Peyer's patch (tissue), 4 donors: ENCODE results near the gene VSTM2L. TPM values are rescaled to one million over a fixed set of nuclear protein-coding genes. Genes with fewer than 3 reads are reported as not detected.

Experiments
- DNase-seq, 3 donors: peaks; one replicate each; pipeline ENCODE4 v3.0.0-alpha.2; 2017 to 2019
- H3K27ac ChIP-seq, 4 donors: fragments of 200-600 bp; sonication (generic); one replicate each; pipeline ENCODE4 v1.5.1; 2016 to 2019
- H3K27me3 ChIP-seq, 2 donors: fragments of 200-600 bp; sonication (generic); one replicate each; pipeline ENCODE4 v1.5.1; 2019
- H3K36me3 ChIP-seq, 3 donors: fragments of 200-600 bp; sonication (generic); one replicate each; pipeline ENCODE4 v1.5.1; 2016 to 2019
- H3K4me1 ChIP-seq, 4 donors: fragments of 200-600 bp; sonication (generic); one replicate each; pipeline ENCODE4 v1.5.1; 2016 to 2019
- H3K4me3 ChIP-seq, 4 donors: fragments of 200-600 bp; sonication (generic); 1 replicate in 3 of 4; 2 replicates in 1 of 4; pipeline ENCODE4 v1.5.1; 2016 to 2019; ENCODE audit warnings: mild to moderate bottlenecking in 1 of 4
- H3K9me3 ChIP-seq, 4 donors: fragments of 200-600 bp; sonication (generic); one replicate each; pipeline ENCODE4 v1.5.1; 2016 to 2019; ENCODE audit warnings: mild to moderate bottlenecking in 1 of 4
- POLR2A ChIP-seq, 2 donors: fragments of 450-650 bp; IDR thresholded peaks; one replicate each; pipeline ENCODE4 v1.5.1; 2017; ENCODE audit warnings: antibody characterized with exemption in 2 of 2, mild to moderate bottlenecking in 2 of 2, moderate library complexity in 2 of 2
- total RNA-seq, 4 donors: library from RNA; depleted of rRNA; stranded (reverse); fragments of >200 nt; gene quantifications; one replicate each; pipeline ENCODE4 v1.1.0, GENCODE V29; 2016
- TF ChIP-seq, protein P1 (sequence below), 6 experiments: fragments of 450-650 bp in 4 of 6; fragments of 200-600 bp in 2 of 6; sonication (generic) in 1 of 6; IDR thresholded peaks; one replicate each; pipeline ENCODE4 v1.5.1; 2017 to 2019; ENCODE audit warnings: antibody characterized with exemption in 6 of 6, mild to moderate bottlenecking in 3 of 6, moderate library complexity in 1 of 6

The VSTM2L gene
- total RNA-seq, 4 donors from 2014 or later: 0.57 to 3.7 (median 0.80) TPM; not detected in 1

DNA sequence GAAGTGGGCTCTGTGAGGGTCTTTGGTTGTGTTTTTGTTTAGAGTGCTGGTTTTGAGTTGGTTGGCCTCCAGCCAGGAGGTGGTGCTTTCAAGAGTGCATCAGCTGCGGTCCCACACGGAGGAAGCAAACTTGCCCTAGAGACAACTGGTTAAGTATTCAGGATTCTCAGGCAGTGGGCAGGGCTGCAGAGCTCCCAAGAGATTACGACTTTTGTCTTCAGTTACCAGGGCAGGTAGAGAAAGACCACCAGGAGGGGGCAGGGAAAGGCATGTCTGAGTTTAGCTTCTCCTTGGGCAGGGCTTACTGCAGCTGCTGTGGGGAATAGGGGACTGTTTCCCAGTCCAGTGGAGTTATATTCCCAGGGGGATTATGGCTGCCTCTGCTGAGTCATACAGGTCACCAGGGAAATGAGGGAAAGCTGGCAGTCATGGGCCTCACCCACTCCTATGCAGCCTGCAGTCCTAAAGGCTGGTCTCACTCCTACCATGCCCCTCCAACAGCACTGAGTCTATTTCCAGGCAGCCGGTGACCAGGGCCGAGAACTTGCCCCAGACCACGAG lies 66.0 kb downstream of the VSTM2L start:
- Histone ChIP-seq H3K9me3 (no peaks in the 10 kb centered on the region), H3K27me3 (no peaks in the 10 kb centered on the region), H3K36me3 (no peaks in the 10 kb centered on the region), H3K4me3 (no peak overlapping the region), H3K4me1 (no peaks in the 10 kb centered on the region), H3K27ac (no peak overlapping the region)
- no peak for DNase-seq
- TF ChIP-seq, protein P1, sequence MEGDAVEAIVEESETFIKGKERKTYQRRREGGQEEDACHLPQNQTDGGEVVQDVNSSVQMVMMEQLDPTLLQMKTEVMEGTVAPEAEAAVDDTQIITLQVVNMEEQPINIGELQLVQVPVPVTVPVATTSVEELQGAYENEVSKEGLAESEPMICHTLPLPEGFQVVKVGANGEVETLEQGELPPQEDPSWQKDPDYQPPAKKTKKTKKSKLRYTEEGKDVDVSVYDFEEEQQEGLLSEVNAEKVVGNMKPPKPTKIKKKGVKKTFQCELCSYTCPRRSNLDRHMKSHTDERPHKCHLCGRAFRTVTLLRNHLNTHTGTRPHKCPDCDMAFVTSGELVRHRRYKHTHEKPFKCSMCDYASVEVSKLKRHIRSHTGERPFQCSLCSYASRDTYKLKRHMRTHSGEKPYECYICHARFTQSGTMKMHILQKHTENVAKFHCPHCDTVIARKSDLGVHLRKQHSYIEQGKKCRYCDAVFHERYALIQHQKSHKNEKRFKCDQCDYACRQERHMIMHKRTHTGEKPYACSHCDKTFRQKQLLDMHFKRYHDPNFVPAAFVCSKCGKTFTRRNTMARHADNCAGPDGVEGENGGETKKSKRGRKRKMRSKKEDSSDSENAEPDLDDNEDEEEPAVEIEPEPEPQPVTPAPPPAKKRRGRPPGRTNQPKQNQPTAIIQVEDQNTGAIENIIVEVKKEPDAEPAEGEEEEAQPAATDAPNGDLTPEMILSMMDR (IDR thresholded peaks at IDR 0.05): no peak
- TF ChIP-seq POLR2A (IDR thresholded peaks at IDR 0.05): no peak

DNA sequence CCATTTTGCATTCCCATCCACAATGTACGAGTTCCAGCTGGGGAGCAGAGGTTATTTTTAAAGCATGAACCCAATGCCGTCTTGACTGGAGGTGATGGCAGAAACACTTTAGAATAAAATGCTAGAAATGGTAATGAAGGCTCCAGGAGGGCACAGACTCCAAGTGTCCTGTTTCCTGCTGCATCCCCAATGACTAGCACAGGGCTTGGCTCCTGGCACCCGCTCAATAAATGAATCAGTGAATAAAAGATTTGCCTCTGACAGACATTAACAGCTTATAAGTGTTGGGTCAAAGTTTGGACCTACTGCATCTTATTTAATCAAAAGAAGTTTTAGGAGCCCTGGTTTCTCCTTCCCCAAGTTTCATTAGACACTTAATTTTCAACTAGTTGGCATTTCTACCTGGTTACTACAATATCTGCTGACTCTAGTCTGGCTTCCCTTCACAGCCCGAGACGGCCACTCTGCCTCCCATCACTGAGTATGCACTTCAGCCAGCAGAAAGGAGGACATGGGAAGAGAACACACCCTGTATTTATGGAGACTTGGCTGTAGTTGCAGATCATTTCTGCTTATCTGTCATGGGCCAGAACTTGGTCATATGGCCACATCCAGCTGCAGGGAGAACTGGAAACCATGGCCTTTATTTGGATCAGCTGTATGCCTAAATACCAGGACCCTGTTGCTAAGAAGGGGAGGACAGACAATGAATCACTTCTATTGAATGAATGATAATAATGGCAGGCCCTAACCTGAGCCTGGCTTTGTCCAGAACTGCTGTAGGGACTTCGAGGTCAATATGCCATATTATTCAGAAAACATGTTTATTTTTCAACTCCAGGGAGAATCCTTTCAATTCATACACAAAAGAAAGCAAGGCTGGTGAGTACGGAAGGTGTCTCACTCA lies 67.3 kb downstream of the VSTM2L start:
- Histone ChIP-seq H3K27ac (no peak overlapping the region), H3K36me3 (no peaks in the 10 kb centered on the region), H3K27me3 (no peaks in the 10 kb centered on the region), H3K9me3 (no peaks in the 10 kb centered on the region), H3K4me3 (no peak overlapping the region), H3K4me1 (no peaks in the 10 kb centered on the region)
- DNase-seq: no peak
- TF ChIP-seq, protein P1 (IDR thresholded peaks at IDR 0.05): no peak

DNA sequence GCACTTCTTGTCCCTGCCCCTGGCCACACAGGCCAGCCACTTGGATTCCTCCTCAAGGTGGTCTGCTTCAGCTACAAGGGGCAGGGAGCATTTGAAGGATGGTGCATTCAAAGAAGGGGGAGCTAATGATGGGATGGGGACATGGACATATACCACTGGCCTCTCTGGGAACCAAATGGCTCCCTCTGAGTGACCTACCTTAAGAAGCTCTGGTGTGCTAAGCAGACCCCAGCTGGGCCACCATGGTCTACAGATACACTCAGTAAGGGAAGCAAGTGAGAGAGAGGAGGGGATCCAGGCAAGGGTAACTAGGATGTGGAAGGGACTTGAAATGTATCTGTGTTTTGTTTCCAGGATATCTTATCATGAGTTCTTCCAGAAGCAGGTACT lies 67.9 kb downstream of the VSTM2L start:
- TF ChIP-seq, protein P1 (IDR thresholded peaks at IDR 0.05): no peak
- no peak for TF ChIP-seq POLR2A (IDR thresholded peaks at IDR 0.05)
- Histone ChIP-seq H3K4me3 (no peak overlapping the region), H3K27me3 (no peaks in the 10 kb centered on the region), H3K4me1 (no peaks in the 10 kb centered on the region), H3K36me3 (no peaks in the 10 kb centered on the region), H3K9me3 (no peaks in the 10 kb centered on the region), H3K27ac (no peak overlapping the region)
- DNase-seq: no peak

DNA sequence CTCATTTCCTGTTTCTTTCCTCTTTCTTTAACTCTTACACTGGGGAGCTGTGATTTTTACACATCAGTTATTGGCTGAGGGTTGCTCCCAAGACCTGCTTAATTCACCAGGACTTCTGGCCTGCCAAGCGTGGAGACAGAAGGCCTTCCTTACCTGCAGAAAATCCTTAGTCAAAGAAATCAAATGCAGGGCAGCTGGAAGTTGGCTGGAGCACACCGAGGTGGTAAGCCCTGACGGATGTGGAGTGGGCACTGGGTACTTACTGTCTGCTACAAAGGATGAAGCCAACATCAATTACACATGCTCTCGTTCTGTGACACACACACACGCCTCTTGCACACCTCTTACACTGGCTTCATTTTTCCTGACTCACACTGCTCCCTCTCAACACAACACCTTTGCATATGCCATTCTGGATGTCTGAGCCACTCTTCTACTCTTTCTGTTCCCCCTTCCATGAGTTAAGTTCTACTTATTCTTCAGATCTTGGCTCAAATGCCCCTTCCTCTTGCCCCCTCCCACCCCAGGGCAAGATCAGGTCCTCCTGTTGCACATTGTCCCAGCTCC lies 68.7 kb downstream of the VSTM2L start:
- H3K27me3 ChIP-seq: no peaks in the 10 kb centered on the region
- no peak overlapping the region for H3K27ac ChIP-seq
- TF ChIP-seq, protein P1 (IDR thresholded peaks at IDR 0.05): no peak
- no peak for TF ChIP-seq POLR2A (IDR thresholded peaks at IDR 0.05)
- H3K9me3 ChIP-seq: no peaks in the 10 kb centered on the region
- H3K4me1 ChIP-seq: no peaks in the 10 kb centered on the region
- no peak for DNase-seq
- no peak overlapping the region for H3K4me3 ChIP-seq
- H3K36me3 ChIP-seq: no peaks in the 10 kb centered on the region

DNA sequence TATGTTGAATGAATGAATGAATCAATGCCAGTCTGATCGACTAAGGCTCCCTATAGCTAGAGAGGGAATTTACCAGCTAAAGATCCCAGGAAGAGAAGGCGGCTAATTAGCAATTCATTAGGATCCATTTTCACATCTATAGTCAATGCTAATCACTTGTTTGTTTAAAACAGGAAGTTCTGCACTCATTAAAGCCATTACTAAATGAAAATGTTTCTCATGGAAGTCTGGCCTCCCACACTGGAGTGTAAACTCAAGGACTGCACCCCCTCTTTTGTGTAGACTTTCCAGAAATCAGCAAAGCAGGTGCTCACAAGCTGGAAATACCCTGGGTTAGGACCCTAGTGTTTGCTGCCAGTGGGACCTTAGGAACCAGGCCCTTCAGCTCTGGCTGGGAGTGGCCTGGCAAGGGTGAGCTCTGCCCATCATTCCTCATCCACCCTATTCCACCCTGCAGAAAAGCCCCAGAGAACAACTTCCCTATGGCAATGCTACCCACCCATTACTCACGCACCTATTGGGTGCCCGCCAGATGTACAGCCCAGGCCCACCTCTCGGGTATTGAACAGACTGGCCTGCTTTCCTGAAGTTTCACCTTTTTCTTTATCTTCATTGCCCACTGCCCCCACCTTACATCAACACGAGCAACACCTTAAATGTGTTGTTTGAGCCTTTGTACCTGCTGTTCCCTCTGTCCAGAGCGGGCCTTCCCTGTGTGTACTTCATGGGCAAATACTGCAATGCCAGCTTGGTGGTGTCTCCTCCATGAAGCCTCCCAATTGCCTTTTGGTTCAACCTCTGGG lies 69.5 kb downstream of the VSTM2L start:
- Histone ChIP-seq H3K9me3 (no peaks in the 10 kb centered on the region), H3K27me3 (no peaks in the 10 kb centered on the region), H3K36me3 (no peaks in the 10 kb centered on the region), H3K4me1 (no peaks in the 10 kb centered on the region), H3K27ac (no peak overlapping the region), H3K4me3 (no peak overlapping the region)
- no peak for DNase-seq
- TF ChIP-seq, protein P1 (IDR thresholded peaks at IDR 0.05): no peak
- TF ChIP-seq POLR2A (IDR thresholded peaks at IDR 0.05): no peak
